GM18868 (cell line): ENCODE measurements around the gene AXIN2.

Experiments
- ATAC-seq: cut with Tn5 transposase; IDR thresholded peaks from one replicate; pipeline ENCODE4 v1.9.1; 2021; ENCODE audit warnings: mild to moderate bottlenecking, moderate library complexity; ENCODE audit not compliant: unreplicated experiment

AXIN2 gene

GRCh38 chr17:65584604-65585521 lies 23.4 kb upstream of the AXIN2 start:
- ATAC-seq, result no peak

GRCh38 chr17:65583921-65584603 lies 22.6 kb upstream of the AXIN2 start:
- ATAC-seq, result no peak

- no peak for ATAC-seq
These were observed 15.5 kb upstream of the AXIN2 start for GRCh38 chr17:65576939-65577338.

GRCh38 chr17:65573282-65573602 lies 11.8 kb upstream of the AXIN2 start:
- no peak for ATAC-seq

GRCh38 chr17:65572581-65573281 lies 11.3 kb upstream of the AXIN2 start:
- ATAC-seq, result no peak

GRCh38 chr17:65572186-65572580 lies 10.7 kb upstream of the AXIN2 start:
- no peak for ATAC-seq

- peak; percentile 46 for ATAC-seq
These were observed 7.5 kb upstream of the AXIN2 start for GRCh38 chr17:65568918-65569317.

- ATAC-seq, result no peak
These were observed 6.1 kb upstream of the AXIN2 start for GRCh38 chr17:65567566-65567965.

GRCh38 chr17:65565559-65565958 lies 4.1 kb upstream of the AXIN2 start:
- ATAC-seq, result no peak

- ATAC-seq, result no peak
These were observed 3.3 kb upstream of the AXIN2 start for GRCh38 chr17:65564793-65565192.

- ATAC-seq, result no peak
These were observed 721 bp upstream of the AXIN2 start for GRCh38 chr17:65562206-65562531.

- peak; percentile 29 for ATAC-seq
These were observed 608 bp downstream of the AXIN2 start for GRCh38 chr17:65560628-65561451.

- ATAC-seq, result no peak
These were observed 1.4 kb downstream of the AXIN2 start for GRCh38 chr17:65559804-65560627.

- ATAC-seq, result no peak
These were observed 2.0 kb downstream of the AXIN2 start for GRCh38 chr17:65559461-65559803.

- ATAC-seq, result no peak
These were observed 2.6 kb downstream of the AXIN2 start for GRCh38 chr17:65558683-65559460.

GRCh38 chr17:65558311-65558682 lies 3.2 kb downstream of the AXIN2 start:
- no peak for ATAC-seq

- ATAC-seq, result no peak
These were observed 3.8 kb downstream of the AXIN2 start for GRCh38 chr17:65557349-65558310.

GRCh38 chr17:65556910-65557348 lies 4.5 kb downstream of the AXIN2 start:
- no peak for ATAC-seq
